H1 (cell line): ENCODE data around the gene PRAME. TPM values are rescaled to one million over a fixed set of nuclear protein-coding genes. Genes with fewer than 3 reads are reported as not detected.

Experiments
- CTCF ChIA-PET: fragments of 300-600 bp; sonication (Branson Sonifier 250); formaldehyde crosslinking; loops from one replicate; lab custom pipeline; 2021; ENCODE audit not compliant: partially characterized antibody; lab: Charles Lee
- POLR2A ChIA-PET: fragments of 300-600 bp; sonication (Branson Sonifier 250); formaldehyde crosslinking; loops from one replicate; lab custom pipeline; 2021; ENCODE audit warnings: inconsistent platforms; ENCODE audit not compliant: partially characterized antibody; lab: Charles Lee
- DNase-seq, 2 experiments: peaks; one replicate each; pipeline versions ENCODE4 v3.0.0 to v3.0.0-alpha.2; 2010 to 2022; ENCODE audit warnings: low spot score in 2 of 2, low read depth in 1 of 2, mixed read lengths in 1 of 2
- FAIRE-seq: peaks from 2 replicates; lab custom pipeline; 2011; peaks lifted over from hg19 to GRCh38; lab: Jason Lieb, UNC
- H2AFZ ChIP-seq: 2 replicates; pipeline ENCODE4 v1.8.1; 2012; ENCODE audit warnings: low read length, inconsistent platforms
- H2AK5ac ChIP-seq: 2 replicates; pipeline ENCODE4 v1.6.1; 2013; ENCODE audit warnings: low read depth, low read length
- H2BK120ac ChIP-seq: replicated peaks from 2 replicates; pipeline ENCODE3; 2013; ENCODE audit warnings: low read depth, low read length, inconsistent platforms
- H2BK12ac ChIP-seq: 2 replicates; pipeline ENCODE4 v1.6.1; 2013; ENCODE audit warnings: low read depth, low read length
- H2BK15ac ChIP-seq: 2 replicates; pipeline ENCODE4 v1.6.1; 2013; ENCODE audit warnings: low read length
- H2BK20ac ChIP-seq: 2 replicates; pipeline ENCODE4 v1.6.1; 2013; ENCODE audit warnings: low read length
- H2BK5ac ChIP-seq: 2 replicates; pipeline ENCODE4 v1.6.1; 2013; ENCODE audit warnings: low read depth, low read length
- H3K14ac ChIP-seq: 2 replicates; pipeline ENCODE4 v1.6.1; 2013; ENCODE audit warnings: inconsistent platforms; ENCODE audit not compliant: insufficient read length
- H3K18ac ChIP-seq: 2 replicates; pipeline ENCODE4 v1.6.1; 2013; ENCODE audit warnings: low read length; ENCODE audit errors: extremely low read depth
- H3K23ac ChIP-seq: 2 replicates; pipeline ENCODE4 v1.6.1; 2013; ENCODE audit warnings: inconsistent platforms; ENCODE audit not compliant: insufficient read length
- H3K23me2 ChIP-seq: 2 replicates; pipeline ENCODE4 v1.6.1; 2013; ENCODE audit warnings: low read depth, low read length
- H3K27ac ChIP-seq: 2 replicates; pipeline ENCODE4 v1.6.1; 2011; ENCODE audit warnings: low read depth, low read length, inconsistent platforms
- H3K27me3 ChIP-seq, 4 experiments: replicated peaks in 1 of 4; 1 replicate in 1 of 4; 2 replicates in 3 of 4; pipeline versions ENCODE4 v1.6.1 to v1.8.1; 2011 to 2013; ENCODE audit warnings: low read length in 3 of 4, mild to moderate bottlenecking in 3 of 4, inconsistent platforms in 2 of 4, mixed read lengths in 2 of 4, moderate library complexity in 1 of 4; ENCODE audit not compliant: control insufficient read depth in 3 of 4, insufficient read depth in 3 of 4; ENCODE audit errors: extremely low read depth in 1 of 4
- H3K36me3 ChIP-seq, 4 experiments: 2 replicates each; pipeline versions ENCODE4 v1.6.1 to v1.8.1; 2011 to 2013; ENCODE audit warnings: mild to moderate bottlenecking in 4 of 4, low read length in 3 of 4, moderate library complexity in 2 of 4, control low read depth in 1 of 4, inconsistent platforms in 1 of 4; ENCODE audit not compliant: insufficient read depth in 4 of 4, control insufficient read depth in 2 of 4
- H3K4ac ChIP-seq: replicated peaks from 2 replicates; pipeline ENCODE3; 2013; ENCODE audit warnings: low read length, low read depth, mixed read lengths, inconsistent platforms; ENCODE audit not compliant: insufficient read length
- H3K4me1 ChIP-seq, 4 experiments: replicated peaks in 1 of 4; 1 replicate in 1 of 4; 2 replicates in 3 of 4; pipeline versions ENCODE4 v1.6.1 to v1.8.1; 2011 to 2013; ENCODE audit warnings: low read length in 3 of 4, inconsistent platforms in 2 of 4, mixed read lengths in 1 of 4; ENCODE audit not compliant: insufficient read depth in 4 of 4, control insufficient read depth in 3 of 4
- H3K4me2 ChIP-seq, 2 experiments: 2 replicates each; pipeline versions ENCODE4 v1.6.1 to v1.8.1; 2011 to 2013; ENCODE audit warnings: low read depth in 2 of 2, low read length in 2 of 2, control low read depth in 1 of 2, inconsistent platforms in 1 of 2, mild to moderate bottlenecking in 1 of 2; ENCODE audit not compliant: insufficient read depth in 1 of 2
- H3K4me3 ChIP-seq, 4 experiments: fragments of 200-600, 300-600 bp in 1 of 4; sonication (generic), shearing (Covaris generic), sonication (Bioruptor Twin) in 1 of 4; 2 replicates each; pipeline versions ENCODE4 v1.5.1 to v1.8.1; 2011 to 2016; ENCODE audit warnings: low read length in 4 of 4, low read depth in 3 of 4, control low read depth in 2 of 4, inconsistent platforms in 2 of 4, mild to moderate bottlenecking in 2 of 4, mixed read lengths in 1 of 4, moderate library complexity in 1 of 4; ENCODE audit not compliant: insufficient read depth in 2 of 4; ENCODE audit errors: extremely low read depth in 1 of 4
- H3K56ac ChIP-seq: replicated peaks from 2 replicates; pipeline ENCODE3; 2013; ENCODE audit warnings: low read depth, mild to moderate bottlenecking, mixed read lengths, low read length, inconsistent platforms; ENCODE audit not compliant: insufficient read length
- H3K79me1 ChIP-seq: 2 replicates; pipeline ENCODE4 v1.6.1; 2013; ENCODE audit warnings: low read depth, low read length, control low read depth
- H3K79me2 ChIP-seq, 2 experiments: 2 replicates each; pipeline versions ENCODE4 v1.6.1 to v1.8.1; 2012 to 2013; ENCODE audit warnings: low read length in 2 of 2, mild to moderate bottlenecking in 2 of 2, inconsistent platforms in 1 of 2; ENCODE audit not compliant: insufficient read depth in 2 of 2, control insufficient read depth in 1 of 2
- H3K9ac ChIP-seq, 4 experiments: replicated peaks in 1 of 4; 1 replicate in 1 of 4; 2 replicates in 3 of 4; pipeline versions ENCODE4 v1.6.1 to v1.8.1; 2011 to 2013; ENCODE audit warnings: low read depth in 3 of 4, low read length in 3 of 4, control low read depth in 2 of 4, mild to moderate bottlenecking in 2 of 4, moderate library complexity in 2 of 4, inconsistent platforms in 1 of 4; ENCODE audit errors: extremely low read depth in 1 of 4
- H3K9me3 ChIP-seq, 2 experiments: 2 replicates each; pipeline versions ENCODE4 v1.6.1 to v1.8.1; 2012 to 2013; ENCODE audit warnings: mild to moderate bottlenecking in 2 of 2, moderate library complexity in 2 of 2, control low read depth in 1 of 2, inconsistent platforms in 1 of 2, low read depth in 1 of 2, low read length in 1 of 2, mixed read lengths in 1 of 2; ENCODE audit not compliant: insufficient read depth in 2 of 2
- H4K20me1 ChIP-seq, 2 experiments: replicated peaks in 1 of 2; 2 replicates each; pipeline versions ENCODE3 to v1.8.1; 2011 to 2013; ENCODE audit warnings: inconsistent platforms in 2 of 2, low read length in 2 of 2, mild to moderate bottlenecking in 1 of 2; ENCODE audit not compliant: insufficient read depth in 2 of 2, control insufficient read depth in 1 of 2
- H4K5ac ChIP-seq: 2 replicates; pipeline ENCODE4 v1.6.1; 2013; ENCODE audit warnings: low read length, low read depth, mixed read lengths, inconsistent platforms; ENCODE audit not compliant: insufficient read length
- H4K8ac ChIP-seq: 2 replicates; pipeline ENCODE4 v1.8.0; 2013; ENCODE audit warnings: mild to moderate bottlenecking, moderate library complexity, low read length, inconsistent platforms; ENCODE audit not compliant: insufficient read depth; ENCODE audit errors: extremely low read depth
- H4K91ac ChIP-seq: replicated peaks from 2 replicates; pipeline ENCODE3; 2013; ENCODE audit warnings: low read length, mixed read lengths, inconsistent platforms; ENCODE audit not compliant: insufficient read length
- WGBS, 2 experiments: shearing (Covaris generic) in 1 of 2; methylation state at CpG; one replicate each; pipeline versions ENCODE4 v1.1.6 to v1.1.7; 2013 to 2015; ENCODE audit warnings: low lambda C conversion rate in 2 of 2, mixed read lengths in 2 of 2, inconsistent platforms in 1 of 2, low coverage in 1 of 2, missing lambda C conversion rate in 1 of 2; ENCODE audit not compliant: insufficient replicate concordance in 2 of 2, insufficient coverage in 1 of 2, insufficient read length in 1 of 2; ENCODE audit errors: extremely low coverage in 1 of 2, missing lambda C conversion rate in 1 of 2; 5-methylcytosine and 5-hydroxymethylcytosine counted together
- long read RNA-seq, 2 experiments: library from RNA in 1 of 2; library from capped mRNA in 1 of 2; stranded (forward); transcript quantifications; one replicate each; pipeline ENCODE4 v2.0.0, GENCODE V29; 2021; ENCODE audit warnings: inconsistent platforms in 1 of 2
- polyA minus RNA-seq, 3 experiments: library from RNA; depleted of rRNA, polyadenylated mRNA; stranded (reverse); fragments of >200 nt; gene quantifications; 1 replicate in 2 of 3; 2 replicates in 1 of 3; pipeline ENCODE4 v1.2.3, GENCODE V29; 2011
- polyA plus RNA-seq, 7 experiments: library from polyadenylated mRNA; depleted of rRNA in 3 of 7; stranded (reverse) in 5 of 7; unstranded in 2 of 7; fragments of >200 nt in 5 of 7; fragments of 200-250 nt in 2 of 7; gene quantifications; 1 replicate in 5 of 7; 2 replicates in 1 of 7; 4 replicates in 1 of 7; pipeline versions ENCODE4 v1.2.1 to v1.2.3, GENCODE V29; 2011 to 2013; ENCODE audit warnings: missing spikeins in 2 of 7, mixed read lengths in 2 of 7
- total RNA-seq: library from RNA; stranded (reverse); fragmentation: NEBNext Ultra II Directional; extraction: Animal tissue kit (Norgen Biotek cat#: 25700); gene quantifications from 2 replicates; pipeline ENCODE4 v1.2.1, GENCODE V29; 2021

Gene PRAME
- total RNA-seq (0.46 and 1.1 TPM in 2 replicates), polyA plus RNA-seq (2011; rRNA removed) (0.15 and 0.36 TPM in 2 replicates), polyA minus RNA-seq (2011; rRNA and poly(A)+ RNA removed) (0.15 and 0.41 TPM in 2 replicates)
- 0.30 TPM for polyA plus RNA-seq (2011; cell fraction: cytosol; rRNA removed)
- 0.61 TPM for polyA plus RNA-seq (2011; cell fraction: nucleus; rRNA removed)
- 0.13 to 0.27 TPM in 2 of 4 replicates, not detected in the others for polyA plus RNA-seq (2012, experiment 1 of 2)
- not detected for polyA plus RNA-seq (2012, experiment 2 of 2)
- polyA plus RNA-seq (2013, experiment 1 of 2): 0.06 TPM
- polyA plus RNA-seq (2013, experiment 2 of 2): 0.06 TPM
- 3.6 TPM for polyA minus RNA-seq (2011; cell fraction: cytosol; rRNA and poly(A)+ RNA removed)
- 0.40 TPM for polyA minus RNA-seq (2011; cell fraction: nucleus; rRNA and poly(A)+ RNA removed)
- long read RNA-seq, experiment 1: 0 reads
- long read RNA-seq, experiment 2: 0 reads

GRCh38 chr22:22558972-22559603, at the start of gene PRAME:
Gene PRAME, minus strand, starts transcription at chr22:22559265. Its CDS starts 2,433 bp downstream, at chr22:22556832.
- WGBS, 2 experiments: 46% methylated on average over 22 of the region's 32 CpGs; no CpG with 5 or more reads in 1 of the 2 experiments
- Histone ChIP-seq H2BK12ac (no peak within 1 kb of the TSS), H3K9me3 (peaks cover 18 to 39% of the 10 kb centered on the region in 2 experiments), H3K4me2 (no peak within 1 kb of the TSS), H4K8ac (no peak within 1 kb of the TSS), H2BK120ac (no peak within 1 kb of the TSS), H3K23me2 (no peaks in the 10 kb centered on the region), H4K20me1 (no peaks in the 10 kb centered on the region), H3K18ac (no peak within 1 kb of the TSS), H4K91ac (no peak within 1 kb of the TSS), H2BK20ac (no peak within 1 kb of the TSS), H3K4me1 (no peaks in the 10 kb centered on the region), H3K23ac (no peak within 1 kb of the TSS), H4K5ac (no peak within 1 kb of the TSS), H3K36me3 (no peaks in the 10 kb centered on the region), H3K9ac (no peak within 1 kb of the TSS), H2BK15ac (no peak within 1 kb of the TSS), H2AFZ (no peak within 1 kb of the TSS; the same call in 1 of the 2 replicates), H3K79me1 (no peaks in the 10 kb centered on the region), H2AK5ac (no peak within 1 kb of the TSS), H3K27me3 (peaks cover 4 to 31% (median 12%) of the 10 kb centered on the region in 4 experiments), H3K79me2 (no peaks in the 10 kb centered on the region), H3K56ac (no peak within 1 kb of the TSS), H3K4me3 (no peak within 1 kb of the TSS), H2BK5ac (no peak within 1 kb of the TSS), H3K27ac (no peak within 1 kb of the TSS), H3K4ac (no peak within 1 kb of the TSS), H3K14ac (no peak within 1 kb of the TSS)
- ChIA-PET POLR2A (no interaction called here), CTCF (interaction anchor here (0.7 to 1.0 kb wide), 4 partner anchors 22 to 504 kb away, joined by 3 to 6 read pairs (median 4); no protein-coding TSS in a partner anchor)
- FAIRE-seq (no peak), DNase-seq (peak; percentile 34 to 96)
